ENCODE results near the gene NPRL2. TPM values are rescaled to one million over a fixed set of nuclear protein-coding genes. Genes with fewer than 3 reads are reported as not detected.
A peak's percentile ranks its signal among the peaks of the same experiment; 100 is the strongest.
"Not testable (repeated sequence)": the region's sequence is repeated elsewhere in the genome, so short reads cannot be mapped to it uniquely, and the experiment has no call there.

Gene NPRL2
- total RNA-seq, 1 experiment from 2014 or later, result 23.9 TPM

DNA sequence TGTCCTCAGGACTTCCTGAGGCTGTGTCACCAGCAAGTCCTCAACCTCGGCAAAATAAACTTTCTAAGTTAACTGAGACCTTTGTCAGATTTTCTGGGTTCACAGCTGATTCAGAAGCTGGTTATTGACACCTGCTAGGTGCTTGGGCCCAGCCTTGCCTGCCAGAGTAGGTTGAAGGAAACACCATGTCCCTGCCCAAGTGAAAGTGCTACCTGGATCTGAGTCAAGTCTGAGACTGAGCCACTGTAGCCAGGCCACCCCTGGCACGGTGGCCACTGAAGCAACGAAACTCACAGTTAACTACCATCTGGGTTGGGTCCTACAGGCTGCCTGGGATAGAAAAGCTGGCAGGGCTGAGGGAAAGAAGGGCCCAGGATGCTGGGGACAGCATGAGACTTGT lies 36.2 kb downstream of the NPRL2 start:
- no peak for DNase-seq (ENCODE audit: low read depth)

DNA sequence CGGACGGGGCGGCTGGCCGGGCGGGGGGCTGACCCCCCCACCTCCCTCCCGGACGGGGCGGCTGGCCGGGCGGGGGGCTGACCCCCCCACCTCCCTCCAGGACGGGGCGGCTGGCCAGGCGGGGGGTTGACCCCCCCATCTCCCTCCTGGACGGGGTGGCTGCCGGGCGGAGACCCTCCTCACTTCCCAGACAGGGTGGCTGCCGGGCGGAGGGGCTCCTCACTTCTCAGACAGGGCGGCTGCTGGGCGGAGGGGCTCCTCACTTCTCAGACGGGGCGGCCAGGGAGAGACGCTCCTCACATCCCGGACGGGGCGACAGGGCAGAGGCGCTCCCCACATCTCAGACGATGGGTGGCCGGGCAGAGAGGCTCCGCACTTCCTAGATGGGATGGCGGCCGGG lies 38.5 kb downstream of the NPRL2 start:
- DNase-seq (ENCODE audit: low read depth), result not testable (repeated sequence)

DNA sequence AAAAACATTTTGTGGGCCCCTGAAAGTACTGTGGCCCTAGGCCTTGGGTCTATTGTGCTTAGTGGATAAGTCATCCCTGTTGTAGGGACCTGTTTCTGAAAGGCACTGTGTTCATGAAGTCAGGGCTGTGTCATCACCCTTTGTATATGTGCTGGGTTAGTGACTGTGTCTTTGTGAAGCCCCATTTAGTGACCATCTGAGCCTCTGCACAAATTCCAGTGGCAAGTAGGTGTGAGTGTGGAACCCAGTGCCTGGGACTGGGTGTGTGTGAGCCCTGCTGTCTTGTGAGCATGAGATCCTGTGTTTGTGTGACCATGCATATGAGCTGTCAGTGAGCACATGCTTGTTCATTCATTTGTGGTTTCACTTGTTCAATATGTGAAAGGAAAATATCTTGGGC lies 46.0 kb downstream of the NPRL2 start:
- DNase-seq (ENCODE audit: low read depth), result peak; percentile 16

- no peak for DNase-seq (ENCODE audit: low read depth)
Measured at GRCh38 chr3:50303013-50303815, 47.4 kb downstream of the NPRL2 start, which contains the start of gene HYAL1. HYAL1 (minus strand) TSS chr3:50303574; CDS start chr3:50302956, 618 bp downstream.

- DNase-seq (ENCODE audit: low read depth), result no peak
Measured at GRCh38 chr3:50302095-50303012, 48.2 kb downstream of the NPRL2 start.

DNA sequence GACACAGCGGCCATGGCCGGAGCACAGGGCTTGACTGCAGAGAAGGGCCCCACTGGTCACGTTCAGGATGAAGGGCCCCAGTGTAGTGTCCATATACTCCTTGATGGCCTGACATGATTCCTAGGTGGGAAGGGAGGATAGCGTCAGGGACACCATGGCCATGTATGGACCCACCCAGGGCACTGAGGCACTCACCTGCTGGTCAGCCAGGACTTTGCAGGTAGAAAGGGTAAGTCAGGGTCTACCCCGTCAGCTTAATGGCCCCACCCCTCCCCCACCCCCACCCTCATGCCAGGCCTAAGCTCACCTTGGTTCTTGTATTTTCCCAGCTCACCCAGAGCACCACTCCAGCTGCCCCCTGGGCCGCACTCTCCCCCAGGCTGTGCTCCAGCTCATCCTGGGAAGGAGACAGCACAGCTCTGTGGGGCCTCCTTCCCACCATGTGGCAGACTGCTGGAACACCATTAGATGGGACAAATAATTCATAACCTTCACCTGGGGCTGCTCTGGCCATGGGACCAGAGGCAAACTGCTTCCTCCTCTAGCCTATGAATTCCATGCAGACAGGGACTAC lies 49.8 kb downstream of the NPRL2 start:
- DNase-seq (ENCODE audit: low read depth), result no peak

DNA sequence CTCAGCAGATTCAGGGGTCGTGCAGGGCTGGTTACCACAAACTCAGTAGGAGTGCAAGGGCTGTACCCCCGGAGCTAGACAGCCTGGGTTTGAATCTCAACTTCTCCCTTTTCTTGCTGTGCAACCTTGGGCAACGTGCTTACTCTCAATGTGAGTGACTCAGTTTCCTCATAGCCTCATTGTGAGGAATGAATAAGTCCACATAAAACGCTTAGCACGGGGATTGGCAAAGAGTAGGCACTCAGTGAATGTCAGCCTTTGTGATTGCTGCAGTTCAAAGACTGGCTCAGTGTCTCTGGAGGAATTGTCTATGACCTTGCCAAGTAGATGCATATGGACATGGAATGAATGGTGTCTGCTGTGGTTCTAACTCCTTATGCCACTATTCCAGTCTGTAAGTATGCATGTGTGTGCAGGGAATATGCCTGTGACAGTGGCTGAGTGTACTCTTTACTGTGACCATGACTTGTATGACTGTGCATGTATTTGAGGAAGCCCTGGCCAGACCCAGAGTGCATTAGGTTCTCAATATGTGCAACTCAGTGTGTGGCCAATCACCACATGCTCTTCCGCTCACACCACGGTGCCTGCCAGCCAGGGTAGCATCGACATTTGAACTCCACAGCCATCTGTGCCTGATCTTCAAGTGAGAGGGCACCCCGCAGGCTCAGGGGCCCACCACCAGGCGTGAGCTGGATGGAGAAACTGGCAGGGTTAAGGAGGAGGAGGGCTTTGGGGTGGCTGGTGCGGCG lies 50.5 kb downstream of the NPRL2 start:
- DNase-seq (ENCODE audit: low read depth), result peak; percentile 23

GRCh38 chr3:50299638-50299928 lies 51.0 kb downstream of the NPRL2 start:
- DNase-seq (ENCODE audit: low read depth), result no peak

DNA sequence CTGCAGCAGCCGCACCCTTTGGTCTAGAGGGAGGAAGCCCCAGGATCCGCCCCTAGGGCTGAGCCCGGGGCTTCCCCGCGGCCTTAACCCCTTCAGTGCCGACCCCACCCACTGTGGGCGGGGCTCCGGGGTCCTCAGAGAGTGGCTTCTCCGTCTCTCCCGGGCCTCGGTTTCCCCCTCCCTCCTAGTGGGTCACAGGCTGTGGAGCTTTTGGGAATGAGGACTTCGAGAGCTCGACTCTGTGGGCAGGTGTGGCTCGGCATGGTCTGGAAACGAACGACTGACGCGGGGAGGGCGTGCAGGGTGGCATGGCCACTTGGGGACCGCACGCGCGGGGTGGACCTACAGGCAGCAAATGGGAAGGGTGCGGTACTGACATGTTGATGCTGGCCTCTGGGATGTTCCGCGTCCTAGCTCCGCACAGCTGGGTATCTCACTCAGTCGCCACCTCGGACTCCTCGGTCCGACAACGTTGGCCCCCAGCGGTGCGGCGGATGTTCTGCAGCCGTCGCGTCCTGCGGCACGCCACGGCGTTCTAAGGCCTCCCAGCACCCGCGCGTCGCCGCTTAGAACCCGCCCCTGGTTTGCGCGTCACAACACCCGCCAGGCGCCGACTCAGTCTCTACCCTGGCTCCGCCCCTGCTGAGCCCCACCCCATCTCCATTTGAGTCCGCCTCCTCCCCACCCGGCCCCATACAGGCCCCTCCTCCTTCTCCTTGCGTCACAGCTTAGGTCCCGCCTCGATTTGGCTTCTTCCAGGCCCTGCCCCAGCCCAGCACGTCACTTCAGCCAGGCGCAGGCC lies 51.5 kb downstream of the NPRL2 start, which contains the start of the genes HYAL3 and NAA80:
HYAL3 (minus strand) TSS at position 570 of the 802 bp plus-strand sequence. CDS start 3,803 bp downstream, outside the sequence.
NAA80 (minus strand) TSS at position 570 of the 802 bp plus-strand sequence. CDS start 1,942 bp downstream, outside the sequence.
- DNase-seq (ENCODE audit: low read depth), result peak; percentile 99

DNA sequence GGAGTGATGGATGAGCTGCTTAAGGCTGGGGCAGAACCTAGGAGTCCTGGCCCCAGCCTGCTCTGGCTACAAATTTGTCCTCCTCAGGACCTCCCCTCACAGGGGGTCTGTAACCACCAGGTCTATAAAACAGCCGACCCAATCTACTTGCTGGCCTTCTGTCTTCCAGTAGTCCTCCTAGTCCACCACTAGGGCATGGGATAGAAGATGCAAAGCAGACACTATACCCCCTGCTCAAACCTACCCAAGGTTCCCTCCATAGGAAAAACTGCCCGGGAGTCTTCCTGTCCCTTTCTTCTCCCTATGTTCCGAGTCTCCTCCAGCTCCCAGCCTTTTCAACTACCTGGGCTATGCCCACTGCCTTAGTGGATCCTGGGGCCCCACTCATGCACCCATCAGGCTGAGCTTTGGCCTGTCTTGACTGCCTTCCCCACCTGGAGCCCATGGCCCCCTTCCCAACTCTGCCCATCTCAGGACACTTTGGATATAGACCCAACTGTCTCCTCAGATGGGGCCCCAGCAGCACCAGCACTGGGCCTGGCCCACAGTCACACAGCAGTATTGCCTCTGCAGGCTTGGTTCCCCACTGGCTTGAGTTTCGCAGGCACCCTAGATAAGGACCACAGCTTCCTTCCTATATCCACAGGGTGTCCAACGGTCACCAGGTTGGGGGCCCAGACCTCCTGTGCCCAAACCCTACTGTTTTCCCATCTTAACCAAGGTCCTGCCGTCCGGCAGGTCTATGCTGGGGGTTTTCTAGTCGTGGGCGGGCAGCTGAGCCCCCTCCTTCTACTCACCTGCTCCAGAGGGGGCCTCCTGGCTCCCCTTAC lies 52.5 kb downstream of the NPRL2 start:
- no peak for DNase-seq (ENCODE audit: low read depth)

DNA sequence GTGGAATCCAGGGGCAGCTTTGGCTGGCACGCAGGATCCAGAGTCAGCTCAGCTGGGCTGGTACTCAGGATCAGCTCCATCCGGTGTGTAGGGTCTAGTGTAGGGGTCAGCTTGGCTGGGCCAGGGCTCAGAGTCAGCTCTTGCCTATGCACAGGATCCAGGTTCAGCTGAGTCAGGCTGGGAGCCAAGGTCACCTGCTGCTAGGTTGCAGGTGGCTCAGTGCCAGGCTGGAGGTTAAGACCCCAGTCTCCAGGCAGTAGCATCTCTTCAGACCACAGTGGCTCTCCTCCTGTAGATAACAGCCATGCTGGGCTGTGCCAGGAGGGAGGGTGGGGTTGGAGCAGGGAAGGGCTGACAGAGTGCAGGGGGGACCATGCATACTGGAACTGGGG lies 53.2 kb downstream of the NPRL2 start:
- DNase-seq (ENCODE audit: low read depth), result no peak

Other genes starting within 250 kb of the NPRL2 start
- gene SEMA3F, start 195.5 kb downstream of the NPRL2 start, total RNA-seq (2014; rRNA removed), result 0.17 and 0.83 TPM in 2 replicates
- not detected in 2 replicates for gene GNAT1, start 159.2 kb downstream of the NPRL2 start, total RNA-seq (2014; rRNA removed)
- 1.1 TPM in 1 of 2 replicates, not detected in the other for gene SLC38A3, start 145.5 kb downstream of the NPRL2 start, total RNA-seq (2014; rRNA removed)
- 297 and 323 TPM in 2 replicates for gene GNAI2, start 114.6 kb downstream of the NPRL2 start, total RNA-seq (2014; rRNA removed)
- gene SEMA3B, start 81.6 kb downstream of the NPRL2 start, total RNA-seq (2014; rRNA removed), result 2.1 and 4.1 TPM in 2 replicates
- not detected in 2 replicates for gene LSMEM2, start 71.7 kb downstream of the NPRL2 start, total RNA-seq (2014; rRNA removed)
- 127 and 129 TPM in 2 replicates for gene IFRD2, start 58.3 kb downstream of the NPRL2 start, total RNA-seq (2014; rRNA removed)
- gene HYAL3, start 51.4 kb downstream of the NPRL2 start, total RNA-seq (2014; rRNA removed), result 4.2 and 6.9 TPM in 2 replicates
- 12.7 and 15.1 TPM in 2 replicates for gene NAA80, start 51.4 kb downstream of the NPRL2 start, total RNA-seq (2014; rRNA removed)
- gene HYAL1, start 47.2 kb downstream of the NPRL2 start, total RNA-seq (2014; rRNA removed), result 0.23 and 0.32 TPM in 2 replicates
- gene HYAL2, start 28.0 kb downstream of the NPRL2 start, total RNA-seq (2014; rRNA removed), result 106 and 145 TPM in 2 replicates
- gene TUSC2, start 22.6 kb downstream of the NPRL2 start, total RNA-seq (2014; rRNA removed), result 23.7 and 37.8 TPM in 2 replicates
- 26.3 and 32.4 TPM in 2 replicates for gene RASSF1, start 9.9 kb downstream of the NPRL2 start, total RNA-seq (2014; rRNA removed)
- 1.3 and 1.9 TPM in 2 replicates for gene ZMYND10, start 5.0 kb downstream of the NPRL2 start, total RNA-seq (2014; rRNA removed)
- gene CYB561D2, start 87 bp upstream of the NPRL2 start, total RNA-seq (2014; rRNA removed), result 37.9 and 42.3 TPM in 2 replicates
- 67.8 and 76.5 TPM in 2 replicates for gene TMEM115, start 8.7 kb upstream of the NPRL2 start, total RNA-seq (2014; rRNA removed)
- not detected in 2 replicates for gene CACNA2D2, start 152.9 kb upstream of the NPRL2 start, total RNA-seq (2014; rRNA removed)
- gene C3orf18, start 217.0 kb upstream of the NPRL2 start, total RNA-seq (2014; rRNA removed), result 15.1 and 18.7 TPM in 2 replicates
- 10.5 and 11.4 TPM in 2 replicates for gene HEMK1, start 218.7 kb upstream of the NPRL2 start, total RNA-seq (2014; rRNA removed)